ENCODE data around the gene ATE1. TPM values are rescaled to one million over a fixed set of nuclear protein-coding genes. Genes with fewer than 3 reads are reported as not detected.

Gene ATE1
- total and polyA plus RNA-seq, 2 of the 4 experiments (the other 2 are of a cell fraction): 6.4 to 27.8 TPM

DNA sequence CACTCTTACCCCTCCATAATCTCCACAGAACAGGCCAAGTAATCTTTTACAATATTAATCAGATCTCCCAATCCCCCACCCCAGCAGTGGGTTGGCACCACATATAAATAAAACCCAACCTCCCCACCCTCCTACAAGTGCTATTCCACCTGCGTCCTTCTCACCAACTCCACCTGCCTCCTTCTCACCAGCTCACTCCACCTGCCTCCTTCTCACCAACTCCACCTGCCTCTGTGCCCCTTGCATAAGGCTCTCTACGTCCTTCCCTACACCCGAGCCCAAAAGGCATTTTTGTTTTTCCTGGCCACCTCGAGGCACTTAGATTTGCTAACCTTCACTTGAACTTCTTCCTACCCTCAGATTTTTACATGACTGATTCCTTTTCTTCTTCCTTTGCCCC is 89.7 kb downstream of the ATE1 start:
- Histone ChIP-seq H3K4ac (ENCODE audit: low read depth, low read length) (no peak overlapping the region), H3K14ac (replicated peaks; ENCODE audit: low read depth, low read length) (no peak overlapping the region), H2AFZ (replicated peaks; ENCODE audit: low read length, poor library complexity) (no peak overlapping the region), H4K91ac (ENCODE audit: insufficient read depth, low read depth, low read length) (no peak overlapping the region), H4K5ac (ENCODE audit: low read depth, low read length) (no peak overlapping the region), H3K18ac (ENCODE audit: low read depth, low read length) (no peak overlapping the region), H3K4me1 (ENCODE audit: control insufficient read depth, insufficient read depth, low read length) (no peaks in the 10 kb centered on the region), H3K4me2 (ENCODE audit: low read depth, low read length) (no peak overlapping the region), H2AK9ac (replicated peaks; ENCODE audit: low read depth, low read length, poor library complexity) (no peak overlapping the region), H3K9me1 (ENCODE audit: insufficient read depth, low read length) (no peaks in the 10 kb centered on the region; the same call in 1 of the 2 replicates), H4K20me1 (ENCODE audit: insufficient read depth, low read length) (no peaks in the 10 kb centered on the region), H3K9me3 (ENCODE audit: control insufficient read depth, insufficient read depth, low read length) (no peaks in the 10 kb centered on the region), H3K36me3 (ENCODE audit: control insufficient read depth, insufficient read depth, low read length) (0 out of 2 replicates have a peak, but pooled peaks cover 4% of the 10 kb centered on the region), H3K4me3 (ENCODE audit: insufficient read depth, low read depth, low read length) (no peak overlapping the region), H2AK5ac (ENCODE audit: low read depth, low read length) (no peak overlapping the region), H3K9ac (ENCODE audit: low read depth, low read length) (no peak overlapping the region), H3K56ac (ENCODE audit: extremely low read depth, insufficient read depth, low read length) (no peak overlapping the region), H3K79me1 (ENCODE audit: low read depth in 1 of 2, low read length in 2 of 2) (peaks cover 0 to 3% of the 10 kb centered on the region in 2 experiments; a peak in 1 of 4 replicates), H2BK120ac (ENCODE audit: low read depth, low read length) (no peak overlapping the region), H4K8ac (ENCODE audit: low read depth in 2 of 2, low read length in 2 of 2) (no peak overlapping the region), H2BK15ac (ENCODE audit: low read depth, low read length) (no peak overlapping the region), H2BK5ac (ENCODE audit: low read depth, low read length, poor library complexity, severe bottlenecking) (no peak overlapping the region), H3K27me3 (ENCODE audit: control insufficient read depth, insufficient read depth, low read length) (no peaks in the 10 kb centered on the region), H3K27ac (ENCODE audit: insufficient read depth, low read length) (no peak overlapping the region), H3K23ac (ENCODE audit: low read depth, low read length) (no peak overlapping the region), H2BK20ac (ENCODE audit: low read depth, low read length) (no peak overlapping the region)
- CTCF ChIA-PET: interaction anchor here (0.6 kb wide), 1 partner anchor 78 kb away, joined by 5 read pairs; no protein-coding TSS in a partner anchor
- WGBS, 2 experiments (ENCODE audit: extremely low coverage in 2 of 2, insufficient read length in 1 of 2): 100% methylated on average over 3 of the region's 4 CpGs; no CpG with 5 or more reads in 1 of the 2 experiments
- no peak for DNase-seq
- TF ChIP-seq, protein P1, sequence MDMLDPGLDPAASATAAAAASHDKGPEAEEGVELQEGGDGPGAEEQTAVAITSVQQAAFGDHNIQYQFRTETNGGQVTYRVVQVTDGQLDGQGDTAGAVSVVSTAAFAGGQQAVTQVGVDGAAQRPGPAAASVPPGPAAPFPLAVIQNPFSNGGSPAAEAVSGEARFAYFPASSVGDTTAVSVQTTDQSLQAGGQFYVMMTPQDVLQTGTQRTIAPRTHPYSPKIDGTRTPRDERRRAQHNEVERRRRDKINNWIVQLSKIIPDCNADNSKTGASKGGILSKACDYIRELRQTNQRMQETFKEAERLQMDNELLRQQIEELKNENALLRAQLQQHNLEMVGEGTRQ (IDR thresholded peaks at IDR 0.05; ENCODE audit: low read depth, low read length): no peak
- TF ChIP-seq POLR2A (IDR thresholded peaks at IDR 0.05; ENCODE audit: low read depth, low read length) (no peak), BHLHE40 (IDR thresholded peaks at IDR 0.05; ENCODE audit: low read depth, low read length) (no peak), CEBPB (IDR thresholded peaks at IDR 0.05; ENCODE audit: low read depth, low read length) (no peak), FOS (IDR thresholded peaks at IDR 0.05; ENCODE audit: low read depth, low read length) (no peak), CHD1 (IDR thresholded peaks at IDR 0.05; ENCODE audit: low read depth, low read length) (no peak), MXI1 (IDR thresholded peaks at IDR 0.05; ENCODE audit: borderline replicate concordance, low read depth, low read length) (no peak), NFE2L2 (IDR thresholded peaks at IDR 0.05; ENCODE audit: low read depth, low read length) (no peak), RFX5 (IDR thresholded peaks at IDR 0.05; ENCODE audit: low read depth, low read length) (no peak)
- in situ Hi-C loops (cut with MboI; ENCODE audit: low sequenced_read_pairs) (no loop called here), dilution Hi-C loops (cut with HindIII; ENCODE audit: low sequenced_read_pairs, unreplicated experiment) (no loop called here), intact Hi-C loops (cut with micrococcal nuclease) (loop anchor here (5.0 kb wide), 1 partner anchor 531 kb away; no protein-coding TSS in a partner anchor)
- ATAC-seq (ENCODE audit: low read depth): no peak
- POLR2A ChIA-PET (ENCODE audit: unreplicated experiment): no interaction called here
- no TSS peak for BruUV-seq (replicated peaks)
